ENCODE results near the gene ELMO1.

Gene ELMO1

GRCh38 chr7:36878288-36878687, 570.4 kb downstream of the ELMO1 start:
- DNase-seq (no peak), ATAC-seq (ENCODE audit: insufficient read depth, low read depth) (no peak)
- H3K27me3 ChIP-seq (ENCODE audit: insufficient read depth, low read length, poor library complexity) = no peaks in the 10 kb centered on the region
- no peak overlapping the region for H3K9ac ChIP-seq (ENCODE audit: low read depth, low read length)
- no peaks in the 10 kb centered on the region for H3K79me2 ChIP-seq (ENCODE audit: insufficient read depth, low read length)
- no peaks in the 10 kb centered on the region for H4K20me1 ChIP-seq (ENCODE audit: insufficient read depth, low read length)
- no peaks in the 10 kb centered on the region for H3K4me1 ChIP-seq (ENCODE audit: insufficient read depth, low read length)
- H3K4me2 ChIP-seq (ENCODE audit: insufficient read depth, low read length) = no peak overlapping the region
- no peaks in the 10 kb centered on the region for H3K9me3 ChIP-seq (ENCODE audit: insufficient read depth, low read length, severe bottlenecking)
- no peak overlapping the region for H2AFZ ChIP-seq (ENCODE audit: low read depth, low read length)
- H3K27ac ChIP-seq (ENCODE audit: low read length) = no peak overlapping the region
- no peak overlapping the region for H3K4me3 ChIP-seq (ENCODE audit: low read depth in 1 of 2, low read length in 2 of 2)
- H3K36me3 ChIP-seq (ENCODE audit: insufficient read depth, low read length) = peaks cover 17% of the 10 kb centered on the region; the same call in 1 of the 2 replicates
- TF ChIP-seq EZH2 (IDR thresholded peaks at IDR 0.05; ENCODE audit: borderline replicate concordance, low read depth, low read length, severe bottlenecking) = no peak
- TF ChIP-seq, protein P1, sequence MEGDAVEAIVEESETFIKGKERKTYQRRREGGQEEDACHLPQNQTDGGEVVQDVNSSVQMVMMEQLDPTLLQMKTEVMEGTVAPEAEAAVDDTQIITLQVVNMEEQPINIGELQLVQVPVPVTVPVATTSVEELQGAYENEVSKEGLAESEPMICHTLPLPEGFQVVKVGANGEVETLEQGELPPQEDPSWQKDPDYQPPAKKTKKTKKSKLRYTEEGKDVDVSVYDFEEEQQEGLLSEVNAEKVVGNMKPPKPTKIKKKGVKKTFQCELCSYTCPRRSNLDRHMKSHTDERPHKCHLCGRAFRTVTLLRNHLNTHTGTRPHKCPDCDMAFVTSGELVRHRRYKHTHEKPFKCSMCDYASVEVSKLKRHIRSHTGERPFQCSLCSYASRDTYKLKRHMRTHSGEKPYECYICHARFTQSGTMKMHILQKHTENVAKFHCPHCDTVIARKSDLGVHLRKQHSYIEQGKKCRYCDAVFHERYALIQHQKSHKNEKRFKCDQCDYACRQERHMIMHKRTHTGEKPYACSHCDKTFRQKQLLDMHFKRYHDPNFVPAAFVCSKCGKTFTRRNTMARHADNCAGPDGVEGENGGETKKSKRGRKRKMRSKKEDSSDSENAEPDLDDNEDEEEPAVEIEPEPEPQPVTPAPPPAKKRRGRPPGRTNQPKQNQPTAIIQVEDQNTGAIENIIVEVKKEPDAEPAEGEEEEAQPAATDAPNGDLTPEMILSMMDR (IDR thresholded peaks at IDR 0.05; ENCODE audit: borderline replicate concordance, extremely low read depth, low read length, poor library complexity, severe bottlenecking) = no peak

DNA sequence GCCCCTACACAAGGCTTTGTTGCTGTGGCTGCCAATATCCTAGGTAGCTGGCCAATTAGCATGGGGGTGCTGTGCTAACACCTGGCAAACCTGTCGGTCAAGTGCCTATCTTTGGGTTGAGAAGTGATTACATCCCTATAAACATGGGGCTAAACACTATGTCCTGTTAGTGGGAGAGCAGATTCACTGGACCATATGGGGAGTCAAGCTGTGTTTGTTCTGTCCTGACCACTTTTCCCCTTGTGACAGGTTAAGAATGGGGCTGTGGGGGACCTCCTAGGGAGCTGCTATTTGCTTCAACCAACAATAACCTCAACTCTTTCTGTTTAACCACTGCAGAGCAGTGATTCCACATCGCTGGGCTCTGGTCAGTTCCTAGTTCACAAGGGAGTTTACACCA, 572.9 kb downstream of the ELMO1 start:
- TF ChIP-seq, protein P1 (IDR thresholded peaks at IDR 0.05; ENCODE audit: borderline replicate concordance, extremely low read depth, low read length, poor library complexity, severe bottlenecking) = no peak
- no peak for TF ChIP-seq EZH2 (IDR thresholded peaks at IDR 0.05; ENCODE audit: borderline replicate concordance, low read depth, low read length, severe bottlenecking)
- Histone ChIP-seq H3K9ac (ENCODE audit: low read depth, low read length) (no peak overlapping the region), H3K36me3 (ENCODE audit: insufficient read depth, low read length) (peaks cover 19% of the 10 kb centered on the region; the same call in 1 of the 2 replicates), H3K27ac (ENCODE audit: low read length) (no peak overlapping the region), H4K20me1 (ENCODE audit: insufficient read depth, low read length) (no peaks in the 10 kb centered on the region), H3K4me1 (ENCODE audit: insufficient read depth, low read length) (no peaks in the 10 kb centered on the region), H3K27me3 (ENCODE audit: insufficient read depth, low read length, poor library complexity) (no peaks in the 10 kb centered on the region), H2AFZ (ENCODE audit: low read depth, low read length) (no peak overlapping the region), H3K4me2 (ENCODE audit: insufficient read depth, low read length) (no peak overlapping the region), H3K79me2 (ENCODE audit: insufficient read depth, low read length) (no peaks in the 10 kb centered on the region), H3K9me3 (ENCODE audit: insufficient read depth, low read length, severe bottlenecking) (no peaks in the 10 kb centered on the region), H3K4me3 (ENCODE audit: low read depth in 1 of 2, low read length in 2 of 2) (no peak overlapping the region)
- ATAC-seq (ENCODE audit: insufficient read depth, low read depth) = no peak
- no peak for DNase-seq

GRCh38 chr7:36874041-36874440, 574.6 kb downstream of the ELMO1 start:
- Histone ChIP-seq H4K20me1 (ENCODE audit: insufficient read depth, low read length) (no peaks in the 10 kb centered on the region), H3K27me3 (ENCODE audit: insufficient read depth, low read length, poor library complexity) (no peaks in the 10 kb centered on the region), H3K36me3 (ENCODE audit: insufficient read depth, low read length) (peaks cover 28% of the 10 kb centered on the region; the same call in 1 of the 2 replicates), H2AFZ (ENCODE audit: low read depth, low read length) (no peak overlapping the region), H3K9ac (ENCODE audit: low read depth, low read length) (no peak overlapping the region), H3K79me2 (ENCODE audit: insufficient read depth, low read length) (no peaks in the 10 kb centered on the region), H3K4me1 (ENCODE audit: insufficient read depth, low read length) (no peaks in the 10 kb centered on the region), H3K9me3 (ENCODE audit: insufficient read depth, low read length, severe bottlenecking) (no peaks in the 10 kb centered on the region), H3K27ac (ENCODE audit: low read length) (no peak overlapping the region), H3K4me3 (ENCODE audit: low read depth in 1 of 2, low read length in 2 of 2) (no peak overlapping the region), H3K4me2 (ENCODE audit: insufficient read depth, low read length) (no peak overlapping the region)
- TF ChIP-seq EZH2 (IDR thresholded peaks at IDR 0.05; ENCODE audit: borderline replicate concordance, low read depth, low read length, severe bottlenecking) = no peak
- TF ChIP-seq, protein P1 (IDR thresholded peaks at IDR 0.05; ENCODE audit: borderline replicate concordance, extremely low read depth, low read length, poor library complexity, severe bottlenecking) = no peak
- DNase-seq (no peak), ATAC-seq (ENCODE audit: insufficient read depth, low read depth) (no peak)

DNA sequence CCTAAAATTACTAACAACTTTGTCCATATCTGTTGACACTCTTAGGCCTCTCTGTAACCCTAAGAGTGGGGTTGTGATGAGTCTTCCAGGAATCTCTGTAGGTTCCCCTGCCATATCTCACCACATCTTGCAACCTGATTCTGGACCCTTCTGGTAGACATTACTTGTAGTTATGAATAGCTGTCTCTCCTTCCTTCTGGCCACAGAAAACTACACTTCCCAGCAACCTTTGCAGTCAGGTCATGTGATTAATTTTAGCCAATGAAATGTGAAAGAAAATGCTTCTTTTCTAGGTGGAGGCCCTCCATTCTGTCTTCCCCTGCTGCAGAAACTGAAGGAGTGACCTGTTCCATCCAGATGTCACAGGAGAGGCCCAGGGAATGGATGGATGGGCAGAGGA, 576.8 kb downstream of the ELMO1 start:
- no peak for TF ChIP-seq EZH2 (IDR thresholded peaks at IDR 0.05; ENCODE audit: borderline replicate concordance, low read depth, low read length, severe bottlenecking)
- TF ChIP-seq, protein P1 (IDR thresholded peaks at IDR 0.05; ENCODE audit: borderline replicate concordance, extremely low read depth, low read length, poor library complexity, severe bottlenecking) = no peak
- Histone ChIP-seq H2AFZ (ENCODE audit: low read depth, low read length) (no peak overlapping the region), H3K27ac (ENCODE audit: low read length) (no peak overlapping the region), H4K20me1 (ENCODE audit: insufficient read depth, low read length) (no peaks in the 10 kb centered on the region), H3K9ac (ENCODE audit: low read depth, low read length) (no peak overlapping the region), H3K4me1 (ENCODE audit: insufficient read depth, low read length) (no peaks in the 10 kb centered on the region), H3K4me2 (ENCODE audit: insufficient read depth, low read length) (no peak overlapping the region), H3K27me3 (ENCODE audit: insufficient read depth, low read length, poor library complexity) (no peaks in the 10 kb centered on the region), H3K36me3 (ENCODE audit: insufficient read depth, low read length) (peaks cover 27% of the 10 kb centered on the region; the same call in 1 of the 2 replicates), H3K79me2 (ENCODE audit: insufficient read depth, low read length) (no peaks in the 10 kb centered on the region), H3K4me3 (ENCODE audit: low read depth in 1 of 2, low read length in 2 of 2) (no peak overlapping the region), H3K9me3 (ENCODE audit: insufficient read depth, low read length, severe bottlenecking) (no peaks in the 10 kb centered on the region)
- DNase-seq (no peak), ATAC-seq (ENCODE audit: insufficient read depth, low read depth) (peak; percentile 48; the same call in 2 of the 3 replicates)

Data from DND-41 (cell line).